Right ventricle myocardium superior (tissue), 1 donor: ENCODE measurements around the gene SH3RF2. TPM values are rescaled to one million over a fixed set of nuclear protein-coding genes. Genes with fewer than 3 reads are reported as not detected.
"Not testable (repeated sequence)": the region's sequence is repeated elsewhere in the genome, so short reads cannot be mapped to it uniquely, and the experiment has no call there.

ENCODE experiments used
- ATAC-seq: fragments of 200-7000 bp; cut with Tn5 transposase; one replicate; pipeline ENCODE4 v1.9.1; 2020; ENCODE audit warnings: mild to moderate bottlenecking; ENCODE audit not compliant: poor library complexity
- DNase-seq: peaks from one replicate; pipeline ENCODE4 v3.0.0-alpha.2; 2020
- intact Hi-C: fragments of 100-400 bp; cut with DNase I; formaldehyde crosslinking; loops from one replicate; pipeline ENCODE4 v1.11.2; 2022
- long read RNA-seq: library from polyadenylated mRNA; unstranded; transcript quantifications from one replicate; pipeline ENCODE4 v2.0.0, GENCODE V29; 2021
- total RNA-seq: library from RNA; stranded (reverse); fragmentation: NEBNext Ultra II Directional; extraction: Animal tissue kit (Norgen Biotek cat#: 25700); gene quantifications from one replicate; pipeline ENCODE4 v1.2.1, GENCODE V29; 2021
- donor health status: DM: no; HTN: yes; CAD: no; lungs with severe emphysema.

SH3RF2 gene
- total RNA-seq, result 309 TPM
- long read RNA-seq, partial matches to known transcripts, result 447 of 464 reads
- long read RNA-seq, other reads (novel, unspliced or antisense), result 13 of 464 reads

GRCh38 chr5:145936401-145937131, at the start of gene SH3RF2:
Gene SH3RF2 (plus strand): TSS chr5:145936578. CDS start chr5:145937929, 1,351 bp downstream.
- ATAC-seq (peak; percentile 71), DNase-seq (peak; percentile 62)
- intact Hi-C loops, result no loop called here

- ATAC-seq (no peak), DNase-seq (no peak)
- intact Hi-C loops, result no loop called here
Measured at GRCh38 chr5:145887217-145887616, 49.2 kb upstream of the SH3RF2 start.

- intact Hi-C loops, result no loop called here
- DNase-seq, result no peak
- no peak for ATAC-seq
Measured at GRCh38 chr5:145887976-145888574, 48.3 kb upstream of the SH3RF2 start.

GRCh38 chr5:145889611-145890010, 46.8 kb upstream of the SH3RF2 start:
- ATAC-seq (no peak), DNase-seq (no peak)
- intact Hi-C loops, result no loop called here

- intact Hi-C loops, DNase-seq, ATAC-seq: not testable (repeated sequence)
Measured at GRCh38 chr5:145891378-145891777, 45.0 kb upstream of the SH3RF2 start.

- no peak for ATAC-seq
- no peak for DNase-seq
- intact Hi-C loops, result no loop called here
Measured at GRCh38 chr5:145898171-145898570, 38.2 kb upstream of the SH3RF2 start.

GRCh38 chr5:145902421-145902820, 34.0 kb upstream of the SH3RF2 start:
- no peak for ATAC-seq
- intact Hi-C loops, result no loop called here
- DNase-seq, result no peak

GRCh38 chr5:145903113-145903512, 33.3 kb upstream of the SH3RF2 start:
- no peak for ATAC-seq
- no peak for DNase-seq
- intact Hi-C loops, result no loop called here

- intact Hi-C loops, result no loop called here
- DNase-seq (no peak), ATAC-seq (no peak)
Measured at GRCh38 chr5:145903867-145904266, 32.5 kb upstream of the SH3RF2 start.

- no peak for DNase-seq
- intact Hi-C loops, result no loop called here
- no peak for ATAC-seq
Measured at GRCh38 chr5:145904743-145905142, 31.6 kb upstream of the SH3RF2 start.

GRCh38 chr5:145906401-145906800, 30.0 kb upstream of the SH3RF2 start:
- intact Hi-C loops, result no loop called here
- ATAC-seq (no peak), DNase-seq (no peak)

- DNase-seq, result no peak
- ATAC-seq, result no peak
- intact Hi-C loops, result no loop called here
Measured at GRCh38 chr5:145908206-145908960, 28.0 kb upstream of the SH3RF2 start.

- ATAC-seq, result no peak
- DNase-seq, result no peak
- intact Hi-C loops, result no loop called here
Measured at GRCh38 chr5:145911164-145911563, 25.2 kb upstream of the SH3RF2 start.

GRCh38 chr5:145912019-145912418, 24.4 kb upstream of the SH3RF2 start:
- DNase-seq (no peak), ATAC-seq (no peak)
- intact Hi-C loops, result no loop called here

GRCh38 chr5:145912594-145912993, 23.8 kb upstream of the SH3RF2 start:
- intact Hi-C loops, result no loop called here
- no peak for DNase-seq
- ATAC-seq, result no peak

- no peak for ATAC-seq
- DNase-seq, result no peak
- intact Hi-C loops, result no loop called here
Measured at GRCh38 chr5:145913701-145914100, 22.7 kb upstream of the SH3RF2 start.

- DNase-seq (no peak), ATAC-seq (no peak)
- intact Hi-C loops, result no loop called here
Measured at GRCh38 chr5:145915970-145916638, 20.3 kb upstream of the SH3RF2 start.

GRCh38 chr5:145917288-145917687, 19.1 kb upstream of the SH3RF2 start:
- ATAC-seq (peak; percentile 40), DNase-seq (no peak)
- intact Hi-C loops, result no loop called here

- ATAC-seq, result no peak
- intact Hi-C loops, result no loop called here
- DNase-seq, result no peak
Measured at GRCh38 chr5:145918397-145918796, 18.0 kb upstream of the SH3RF2 start.
